Measurements from ENCODE around the gene SMIM41.

DNA sequence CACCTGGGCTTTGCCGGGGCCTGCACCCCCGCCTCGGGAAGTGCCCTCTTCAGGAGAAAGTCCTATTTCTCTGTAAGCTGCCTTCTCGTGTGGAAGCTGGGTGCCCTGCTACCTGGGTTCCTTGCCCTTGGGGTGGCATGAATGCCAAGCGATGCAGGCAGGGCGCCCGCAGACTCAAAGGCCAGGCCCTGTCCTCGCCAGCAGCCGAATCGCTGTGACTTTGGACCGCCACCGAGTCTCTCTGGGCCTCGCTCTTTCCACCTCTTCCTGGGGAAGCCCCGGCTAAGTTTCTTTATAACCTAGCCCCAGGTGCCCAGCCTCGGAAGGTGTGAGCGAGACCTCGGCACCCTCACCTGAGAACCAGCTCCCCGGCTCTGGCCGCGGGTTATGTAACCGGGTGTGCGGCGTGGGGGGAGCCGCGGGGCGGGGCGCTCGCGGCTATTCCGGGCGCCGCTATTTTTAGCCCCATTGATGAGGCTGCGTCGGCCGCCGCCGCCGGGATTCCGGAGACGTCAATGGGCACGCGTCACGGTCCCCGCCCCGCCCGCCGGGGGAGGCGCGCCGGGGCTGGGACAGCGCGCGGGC is 42.8 kb upstream of the SMIM41 start:
- TF ChIP-seq, protein P1, sequence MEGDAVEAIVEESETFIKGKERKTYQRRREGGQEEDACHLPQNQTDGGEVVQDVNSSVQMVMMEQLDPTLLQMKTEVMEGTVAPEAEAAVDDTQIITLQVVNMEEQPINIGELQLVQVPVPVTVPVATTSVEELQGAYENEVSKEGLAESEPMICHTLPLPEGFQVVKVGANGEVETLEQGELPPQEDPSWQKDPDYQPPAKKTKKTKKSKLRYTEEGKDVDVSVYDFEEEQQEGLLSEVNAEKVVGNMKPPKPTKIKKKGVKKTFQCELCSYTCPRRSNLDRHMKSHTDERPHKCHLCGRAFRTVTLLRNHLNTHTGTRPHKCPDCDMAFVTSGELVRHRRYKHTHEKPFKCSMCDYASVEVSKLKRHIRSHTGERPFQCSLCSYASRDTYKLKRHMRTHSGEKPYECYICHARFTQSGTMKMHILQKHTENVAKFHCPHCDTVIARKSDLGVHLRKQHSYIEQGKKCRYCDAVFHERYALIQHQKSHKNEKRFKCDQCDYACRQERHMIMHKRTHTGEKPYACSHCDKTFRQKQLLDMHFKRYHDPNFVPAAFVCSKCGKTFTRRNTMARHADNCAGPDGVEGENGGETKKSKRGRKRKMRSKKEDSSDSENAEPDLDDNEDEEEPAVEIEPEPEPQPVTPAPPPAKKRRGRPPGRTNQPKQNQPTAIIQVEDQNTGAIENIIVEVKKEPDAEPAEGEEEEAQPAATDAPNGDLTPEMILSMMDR (conservative IDR thresholded peaks at IDR 0.05; ENCODE audit: low read length): no peak
- TF ChIP-seq EZH2phosphoT487 (IDR thresholded peaks at IDR 0.05; ENCODE audit: borderline replicate concordance): no peak
